Neural progenitor cell (in vitro differentiated cells): ENCODE data around the gene MBNL2.

ENCODE experiments used
- EZH2 ChIP-seq: fragments of 200-600 bp; sonication (generic); IDR thresholded peaks from 2 replicates; pipeline ENCODE4 v1.6.1; 2017; ENCODE audit warnings: antibody characterized with exemption, mild to moderate bottlenecking, moderate library complexity
- EZH2phosphoT487 ChIP-seq: fragments of 200-600 bp; sonication (generic); IDR thresholded peaks from 2 replicates; pipeline ENCODE4 v1.6.1; 2017; ENCODE audit warnings: antibody characterized with exemption
- TF ChIP-seq, protein P1 (sequence below): fragments of 200-600 bp; sonication (generic); IDR thresholded peaks from 2 replicates; pipeline ENCODE4 v1.5.1; 2017; ENCODE audit warnings: antibody characterized with exemption, mild to moderate bottlenecking

DNA sequence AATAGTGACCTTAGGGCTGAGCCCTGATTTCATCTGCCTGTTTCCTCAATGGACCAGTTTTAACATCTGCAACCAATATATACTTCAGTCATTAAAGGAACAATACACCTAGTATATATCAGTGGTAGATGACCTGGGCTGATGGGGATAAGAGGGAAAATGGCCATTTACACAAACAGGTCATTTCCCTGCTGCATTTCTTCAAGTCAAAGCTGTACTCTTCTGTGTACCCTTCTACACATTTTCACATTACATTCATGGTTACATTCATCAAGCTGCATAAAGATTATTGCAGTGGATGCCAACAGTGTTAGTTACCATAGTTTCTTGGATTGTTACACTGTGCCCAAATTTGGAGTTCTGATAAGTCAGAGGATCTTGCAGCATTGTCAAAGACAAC lies 130.7 kb downstream of the MBNL2 start:
- TF ChIP-seq, protein P1, sequence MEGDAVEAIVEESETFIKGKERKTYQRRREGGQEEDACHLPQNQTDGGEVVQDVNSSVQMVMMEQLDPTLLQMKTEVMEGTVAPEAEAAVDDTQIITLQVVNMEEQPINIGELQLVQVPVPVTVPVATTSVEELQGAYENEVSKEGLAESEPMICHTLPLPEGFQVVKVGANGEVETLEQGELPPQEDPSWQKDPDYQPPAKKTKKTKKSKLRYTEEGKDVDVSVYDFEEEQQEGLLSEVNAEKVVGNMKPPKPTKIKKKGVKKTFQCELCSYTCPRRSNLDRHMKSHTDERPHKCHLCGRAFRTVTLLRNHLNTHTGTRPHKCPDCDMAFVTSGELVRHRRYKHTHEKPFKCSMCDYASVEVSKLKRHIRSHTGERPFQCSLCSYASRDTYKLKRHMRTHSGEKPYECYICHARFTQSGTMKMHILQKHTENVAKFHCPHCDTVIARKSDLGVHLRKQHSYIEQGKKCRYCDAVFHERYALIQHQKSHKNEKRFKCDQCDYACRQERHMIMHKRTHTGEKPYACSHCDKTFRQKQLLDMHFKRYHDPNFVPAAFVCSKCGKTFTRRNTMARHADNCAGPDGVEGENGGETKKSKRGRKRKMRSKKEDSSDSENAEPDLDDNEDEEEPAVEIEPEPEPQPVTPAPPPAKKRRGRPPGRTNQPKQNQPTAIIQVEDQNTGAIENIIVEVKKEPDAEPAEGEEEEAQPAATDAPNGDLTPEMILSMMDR: no peak
- TF ChIP-seq EZH2 (no peak), EZH2phosphoT487 (no peak)
